Suprapubic skin (tissue), 4 donors: ENCODE data around the gene MORC1. TPM values are rescaled to one million over a fixed set of nuclear protein-coding genes. Genes with fewer than 3 reads are reported as not detected.

Experiments
- DNase-seq, 2 donors: peaks; one replicate each; pipeline ENCODE4 v3.0.0-alpha.2; 2019; ENCODE audit warnings: low spot score in 2 of 2
- H3K27ac ChIP-seq: fragments of 200-600 bp; sonication (generic); one replicate; pipeline ENCODE4 v1.5.1; 2019
- H3K27me3 ChIP-seq: fragments of 200-600 bp; sonication (generic); one replicate; pipeline ENCODE4 v1.5.1; 2019
- H3K36me3 ChIP-seq: fragments of 200-600 bp; sonication (generic); one replicate; pipeline ENCODE4 v1.5.1; 2019
- H3K4me1 ChIP-seq: fragments of 200-600 bp; sonication (generic); one replicate; pipeline ENCODE4 v1.5.1; 2019
- H3K4me3 ChIP-seq: fragments of 200-600 bp; sonication (generic); one replicate; pipeline ENCODE4 v1.5.1; 2019; ENCODE audit warnings: mild to moderate bottlenecking
- H3K9me3 ChIP-seq: fragments of 200-600 bp; sonication (generic); one replicate; pipeline ENCODE4 v1.5.1; 2019
- CTCF ChIP-seq, 2 donors: fragments of 200-600 bp in 1 of 2; fragments of 450-650 bp in 1 of 2; sonication (generic) in 1 of 2; IDR thresholded peaks; one replicate each; pipeline ENCODE4 v1.5.1; 2016 to 2019; ENCODE audit warnings: antibody characterized with exemption in 2 of 2, mild to moderate bottlenecking in 1 of 2, moderate library complexity in 1 of 2
- EP300 ChIP-seq: sonication (generic); formaldehyde crosslinking; IDR thresholded peaks from one replicate; pipeline ENCODE4 v1.6.1; 2017; ENCODE audit warnings: antibody characterized with exemption
- POLR2A ChIP-seq, 2 donors: fragments of 450-650 bp; IDR thresholded peaks; one replicate each; pipeline ENCODE4 v1.6.1; 2017; ENCODE audit warnings: antibody characterized with exemption in 2 of 2, mild to moderate bottlenecking in 2 of 2, moderate library complexity in 2 of 2
- POLR2AphosphoS5 ChIP-seq, 3 donors: sonication (generic); formaldehyde crosslinking; IDR thresholded peaks; one replicate each; pipeline ENCODE4 v1.6.1; 2017; ENCODE audit warnings: antibody characterized with exemption in 3 of 3
- WGBS: methylation state at CpG from one replicate; pipeline ENCODE4 v1.1.5; 2018; 5-methylcytosine and 5-hydroxymethylcytosine counted together
- total RNA-seq, 4 donors: library from RNA; depleted of rRNA; stranded (reverse); fragments of >200 nt; gene quantifications; one replicate each; pipeline ENCODE4 v1.1.0, GENCODE V29; 2016

MORC1 gene
- total RNA-seq, 4 donors from 2014 or later = not detected

- no peak overlapping the region for H3K27ac ChIP-seq
- TF ChIP-seq POLR2AphosphoS5 (IDR thresholded peaks at IDR 0.05) (no peak), POLR2A (IDR thresholded peaks at IDR 0.05) (no peak), EP300 (no peak), CTCF (IDR thresholded peaks at IDR 0.05) (no peak)
- no peak for DNase-seq
- WGBS = 79% methylated on average over 7 of the region's 7 CpGs
- H3K9me3 ChIP-seq = no peaks in the 10 kb centered on the region
- H3K27me3 ChIP-seq = no peaks in the 10 kb centered on the region
- H3K4me3 ChIP-seq = no peak overlapping the region
- no peaks in the 10 kb centered on the region for H3K36me3 ChIP-seq
- H3K4me1 ChIP-seq = no peaks in the 10 kb centered on the region
Measured at GRCh38 chr3:109070211-109070610, 47.7 kb downstream of the MORC1 start.

GRCh38 chr3:109066864-109067263, 51.1 kb downstream of the MORC1 start:
- no peak overlapping the region for H3K4me3 ChIP-seq
- no peaks in the 10 kb centered on the region for H3K9me3 ChIP-seq
- H3K36me3 ChIP-seq = no peaks in the 10 kb centered on the region
- DNase-seq = no peak
- 91% methylated on average over 3 of the region's 3 CpGs for WGBS
- H3K4me1 ChIP-seq = no peaks in the 10 kb centered on the region
- no peak overlapping the region for H3K27ac ChIP-seq
- TF ChIP-seq EP300 (no peak), CTCF (IDR thresholded peaks at IDR 0.05) (no peak), POLR2AphosphoS5 (IDR thresholded peaks at IDR 0.05) (no peak), POLR2A (IDR thresholded peaks at IDR 0.05) (no peak)
- no peaks in the 10 kb centered on the region for H3K27me3 ChIP-seq

GRCh38 chr3:109059264-109059663, 58.7 kb downstream of the MORC1 start:
- DNase-seq = no peak
- no peak for TF ChIP-seq EP300
- TF ChIP-seq POLR2A (IDR thresholded peaks at IDR 0.05) = no peak
- no peak for TF ChIP-seq POLR2AphosphoS5 (IDR thresholded peaks at IDR 0.05)
- TF ChIP-seq CTCF (IDR thresholded peaks at IDR 0.05) = no peak
- H3K9me3 ChIP-seq = no peaks in the 10 kb centered on the region
- no peak overlapping the region for H3K27ac ChIP-seq
- no peaks in the 10 kb centered on the region for H3K27me3 ChIP-seq
- 46% methylated on average over 5 of the region's 5 CpGs for WGBS
- no peaks in the 10 kb centered on the region for H3K4me1 ChIP-seq
- no peak overlapping the region for H3K4me3 ChIP-seq
- H3K36me3 ChIP-seq = no peaks in the 10 kb centered on the region

GRCh38 chr3:109057616-109058015, 60.3 kb downstream of the MORC1 start:
- TF ChIP-seq POLR2AphosphoS5 (IDR thresholded peaks at IDR 0.05) (no peak), EP300 (no peak), POLR2A (IDR thresholded peaks at IDR 0.05) (no peak), CTCF (IDR thresholded peaks at IDR 0.05) (no peak)
- Histone ChIP-seq H3K27me3 (no peaks in the 10 kb centered on the region), H3K4me1 (no peaks in the 10 kb centered on the region), H3K27ac (no peak overlapping the region), H3K36me3 (no peaks in the 10 kb centered on the region), H3K9me3 (no peaks in the 10 kb centered on the region), H3K4me3 (no peak overlapping the region)
- no peak for DNase-seq
- WGBS = 78% methylated on average over 3 of the region's 3 CpGs

GRCh38 chr3:109057056-109057455, 60.9 kb downstream of the MORC1 start:
- H3K4me1 ChIP-seq = no peaks in the 10 kb centered on the region
- H3K4me3 ChIP-seq = no peak overlapping the region
- no peak overlapping the region for H3K27ac ChIP-seq
- no peak for DNase-seq
- no peaks in the 10 kb centered on the region for H3K36me3 ChIP-seq
- 89% methylated on average over 3 of the region's 3 CpGs for WGBS
- no peaks in the 10 kb centered on the region for H3K27me3 ChIP-seq
- TF ChIP-seq CTCF (IDR thresholded peaks at IDR 0.05) = no peak
- TF ChIP-seq POLR2AphosphoS5 (IDR thresholded peaks at IDR 0.05) = no peak
- no peak for TF ChIP-seq POLR2A (IDR thresholded peaks at IDR 0.05)
- TF ChIP-seq EP300 = no peak
- no peaks in the 10 kb centered on the region for H3K9me3 ChIP-seq
